H9 (cell line): ENCODE results near the gene ADAMTS6. TPM values are rescaled to one million over a fixed set of nuclear protein-coding genes. Genes with fewer than 3 reads are reported as not detected.

Experiments used
- DNase-seq: peaks from one replicate; pipeline ENCODE4 v3.0.0-alpha.2; 2017
- H2AFZ ChIP-seq: one replicate; pipeline ENCODE4 v1.6.1; 2013; ENCODE audit warnings: mild to moderate bottlenecking, low read length, control low read depth, moderate library complexity
- H2AK5ac ChIP-seq: 2 replicates; pipeline ENCODE4 v1.6.1; 2013; ENCODE audit warnings: low read length, control low read depth, mixed read lengths; ENCODE audit not compliant: insufficient read length
- H2BK120ac ChIP-seq: one replicate; pipeline ENCODE4 v1.6.1; 2013; ENCODE audit warnings: low read depth, mild to moderate bottlenecking, low read length, control low read depth, inconsistent platforms; ENCODE audit not compliant: poor library complexity, severe bottlenecking
- H2BK12ac ChIP-seq: 2 replicates; pipeline ENCODE4 v1.6.1; 2013; ENCODE audit warnings: low read length, control low read depth, mixed read lengths, low read depth; ENCODE audit not compliant: insufficient read length
- H2BK15ac ChIP-seq: 2 replicates; pipeline ENCODE4 v1.6.1; 2013; ENCODE audit warnings: low read depth, low read length, control low read depth
- H2BK20ac ChIP-seq: one replicate; pipeline ENCODE4 v1.6.1; 2013; ENCODE audit warnings: low read depth, mild to moderate bottlenecking, low read length, control low read depth, inconsistent platforms; ENCODE audit not compliant: poor library complexity, severe bottlenecking
- H2BK5ac ChIP-seq: 2 replicates; pipeline ENCODE4 v1.6.1; 2013; ENCODE audit warnings: low read length, control low read depth, mixed read lengths; ENCODE audit not compliant: insufficient read length
- H3K14ac ChIP-seq: 2 replicates; pipeline ENCODE4 v1.6.1; 2013; ENCODE audit warnings: low read length, control low read depth; ENCODE audit not compliant: insufficient read depth
- H3K18ac ChIP-seq: 2 replicates; pipeline ENCODE4 v1.6.1; 2013; ENCODE audit warnings: low read depth, mild to moderate bottlenecking, mixed read lengths, low read length, control low read depth; ENCODE audit not compliant: insufficient read length
- H3K23ac ChIP-seq: 2 replicates; pipeline ENCODE4 v1.6.1; 2013; ENCODE audit warnings: low read length, control low read depth, mixed read lengths, low read depth; ENCODE audit not compliant: insufficient read length
- H3K23me2 ChIP-seq: 2 replicates; pipeline ENCODE4 v1.6.1; 2013; ENCODE audit warnings: low read depth, mild to moderate bottlenecking, mixed read lengths, low read length, control low read depth; ENCODE audit not compliant: insufficient read length, poor library complexity, severe bottlenecking
- H3K27ac ChIP-seq: 2 replicates; pipeline ENCODE4 v1.5.1; 2013; ENCODE audit warnings: low read length, control low read depth, mixed read lengths, low read depth; ENCODE audit not compliant: insufficient read length
- H3K27me3 ChIP-seq: 2 replicates; pipeline ENCODE4 v1.6.1; 2013; ENCODE audit warnings: low read length, control low read depth, inconsistent platforms; ENCODE audit not compliant: insufficient read depth
- H3K4ac ChIP-seq: 2 replicates; pipeline ENCODE4 v1.6.1; 2013; ENCODE audit warnings: low read depth, mild to moderate bottlenecking, control low read depth, inconsistent platforms, low read length, moderate library complexity
- H3K4me1 ChIP-seq: 2 replicates; pipeline ENCODE4 v1.6.1; 2013; ENCODE audit warnings: low read length, control low read depth, inconsistent platforms; ENCODE audit not compliant: insufficient read depth
- H3K4me2 ChIP-seq: 2 replicates; pipeline ENCODE4 v1.6.1; 2013; ENCODE audit warnings: low read length, control low read depth, mixed read lengths; ENCODE audit not compliant: insufficient read length, insufficient read depth
- H3K56ac ChIP-seq: 2 replicates; pipeline ENCODE4 v1.6.1; 2013; ENCODE audit warnings: low read depth, mild to moderate bottlenecking, mixed read lengths, low read length, control low read depth; ENCODE audit not compliant: insufficient read length
- H3K79me1 ChIP-seq: 2 replicates; pipeline ENCODE4 v1.6.1; 2013; ENCODE audit warnings: low read depth, mild to moderate bottlenecking, moderate library complexity, low read length, control low read depth, inconsistent platforms; ENCODE audit not compliant: insufficient read depth, poor library complexity, severe bottlenecking
- H3K79me2 ChIP-seq: 2 replicates; pipeline ENCODE4 v1.6.1; 2013; ENCODE audit warnings: low read length, control low read depth, inconsistent platforms; ENCODE audit not compliant: insufficient read depth
- H3K9ac ChIP-seq: 2 replicates; pipeline ENCODE4 v1.6.1; 2013; ENCODE audit warnings: low read length, control low read depth, mixed read lengths; ENCODE audit not compliant: insufficient read length; ENCODE audit errors: extremely low read depth
- H3K9me3 ChIP-seq: one replicate; pipeline ENCODE4 v1.6.1; 2013; ENCODE audit warnings: low read depth, low read length, inconsistent platforms; ENCODE audit not compliant: control insufficient read depth
- H3T11ph ChIP-seq: one replicate; pipeline ENCODE4 v1.6.1; 2013; ENCODE audit warnings: mild to moderate bottlenecking, low read length, control low read depth, inconsistent platforms
- H4K20me1 ChIP-seq: one replicate; pipeline ENCODE4 v1.6.1; 2013; ENCODE audit not compliant: control insufficient read depth, insufficient read length, insufficient read depth
- H4K5ac ChIP-seq: 2 replicates; pipeline ENCODE4 v1.6.1; 2013; ENCODE audit warnings: low read depth, mild to moderate bottlenecking, mixed read lengths, low read length, control low read depth; ENCODE audit not compliant: insufficient read length
- H4K8ac ChIP-seq: replicated peaks from 2 replicates; pipeline ENCODE4 v1.6.1; 2013; ENCODE audit warnings: low read length, control low read depth, mixed read lengths, low read depth; ENCODE audit not compliant: insufficient read length
- H4K91ac ChIP-seq: 2 replicates; pipeline ENCODE4 v1.6.1; 2013; ENCODE audit warnings: low read depth, mild to moderate bottlenecking, moderate library complexity, mixed read lengths, low read length, control low read depth; ENCODE audit not compliant: insufficient read length
- H3K27ac Mint-ChIP-seq, 3 experiments: 2 replicates in 2 of 3; 3 replicates in 1 of 3; pipeline ENCODE4 v1.8.0; 2020 to 2021; ENCODE audit warnings: mixed read lengths in 3 of 3, mild to moderate bottlenecking in 1 of 3, moderate library complexity in 1 of 3
- H3K27me3 Mint-ChIP-seq: 2 replicates; pipeline ENCODE4 v1.8.0; 2021; ENCODE audit warnings: low read depth, mild to moderate bottlenecking, moderate library complexity, mixed read lengths
- H3K36me3 Mint-ChIP-seq, 3 experiments: 2 replicates in 2 of 3; 3 replicates in 1 of 3; pipeline ENCODE4 v1.8.0; 2020 to 2021; ENCODE audit warnings: low read depth in 3 of 3, mixed read lengths in 3 of 3; ENCODE audit not compliant: insufficient read depth in 1 of 3
- H3K4me1 Mint-ChIP-seq, 2 experiments: 2 replicates each; pipeline ENCODE4 v1.8.0; 2020; ENCODE audit warnings: mixed read lengths in 2 of 2
- H3K4me3 Mint-ChIP-seq, 2 experiments: 2 replicates in 1 of 2; 3 replicates in 1 of 2; pipeline ENCODE4 v1.8.0; 2020 to 2021; ENCODE audit warnings: mild to moderate bottlenecking in 2 of 2, mixed read lengths in 2 of 2, moderate library complexity in 1 of 2
- H3K9me3 Mint-ChIP-seq, 2 experiments: 2 replicates in 1 of 2; 3 replicates in 1 of 2; pipeline ENCODE4 v1.8.0; 2020; ENCODE audit warnings: mild to moderate bottlenecking in 2 of 2, mixed read lengths in 2 of 2, moderate library complexity in 1 of 2
- CTCF ChIP-seq: fragments of 200-600 bp; sonication (generic); conservative IDR thresholded peaks from 3 replicates; pipeline ENCODE4 v1.8.0; 2021; ENCODE audit warnings: antibody characterized with exemption, mild to moderate bottlenecking
- WGBS: extraction: QIAGEN DNeasy Blood & Tissue Kit; methylation state at CpG from one replicate; pipeline ENCODE4 v1.1.7; 2013; ENCODE audit warnings: missing lambda C conversion rate, low lambda C conversion rate, mixed read lengths; ENCODE audit not compliant: insufficient read length; ENCODE audit errors: extremely low coverage; 5-methylcytosine and 5-hydroxymethylcytosine counted together
- total RNA-seq: library from RNA; stranded (reverse); gene quantifications from 2 replicates; pipeline ENCODE4 v1.2.1, GENCODE V29; 2021

The ADAMTS6 gene
- total RNA-seq, 1 experiment from 2014 or later = 0.33 TPM

GRCh38 chr5:65446682-65447081, 35.0 kb downstream of the ADAMTS6 start:
- no peak overlapping the region for H4K5ac ChIP-seq
- no peak overlapping the region for H2BK15ac ChIP-seq
- WGBS = no CpG with 5 or more reads among the region's 2 CpGs
- H3K18ac ChIP-seq = no peak overlapping the region
- no peak overlapping the region for H4K8ac ChIP-seq
- no peaks in the 10 kb centered on the region for H4K20me1 ChIP-seq
- no peak overlapping the region for H4K91ac ChIP-seq
- H3K9ac ChIP-seq = no peak overlapping the region
- TF ChIP-seq CTCF = no peak
- H3K9me3 ChIP-seq = no peaks in the 10 kb centered on the region
- H3K4me3 Mint-ChIP-seq = no peak overlapping the region
- no peaks in the 10 kb centered on the region for H3K9me3 Mint-ChIP-seq
- no peak overlapping the region for H3T11ph ChIP-seq
- no peak overlapping the region for H3K56ac ChIP-seq
- H2AFZ ChIP-seq = no peak overlapping the region
- no peak overlapping the region for H3K14ac ChIP-seq
- H3K23me2 ChIP-seq = no peaks in the 10 kb centered on the region
- H3K23ac ChIP-seq = no peak overlapping the region
- no peaks in the 10 kb centered on the region for H3K4me1 ChIP-seq
- no peaks in the 10 kb centered on the region for H3K36me3 Mint-ChIP-seq
- DNase-seq = no peak
- no peak overlapping the region for H2BK20ac ChIP-seq
- no peak overlapping the region for H3K4me2 ChIP-seq
- H3K27me3 Mint-ChIP-seq = no peaks in the 10 kb centered on the region; the same call in 1 of the 2 replicates
- H2BK120ac ChIP-seq = no peak overlapping the region
- H3K4me1 Mint-ChIP-seq = no peaks in the 10 kb centered on the region
- no peak overlapping the region for H2BK5ac ChIP-seq
- H2BK12ac ChIP-seq = no peak overlapping the region
- H3K4ac ChIP-seq = no peak overlapping the region
- H2AK5ac ChIP-seq = no peak overlapping the region
- H3K27ac ChIP-seq = no peak overlapping the region
- no peaks in the 10 kb centered on the region for H3K27me3 ChIP-seq
- H3K27ac Mint-ChIP-seq = no peak overlapping the region
- no peaks in the 10 kb centered on the region for H3K79me2 ChIP-seq
- no peaks in the 10 kb centered on the region for H3K79me1 ChIP-seq
